ENCODE measurements around the gene HOXA4. TPM values are rescaled to one million over a fixed set of nuclear protein-coding genes. Genes with fewer than 3 reads are reported as not detected.

Gene HOXA4
- total and polyA plus RNA-seq, 2 experiments from 2014 or later = 0.69 to 1.3 TPM

DNA sequence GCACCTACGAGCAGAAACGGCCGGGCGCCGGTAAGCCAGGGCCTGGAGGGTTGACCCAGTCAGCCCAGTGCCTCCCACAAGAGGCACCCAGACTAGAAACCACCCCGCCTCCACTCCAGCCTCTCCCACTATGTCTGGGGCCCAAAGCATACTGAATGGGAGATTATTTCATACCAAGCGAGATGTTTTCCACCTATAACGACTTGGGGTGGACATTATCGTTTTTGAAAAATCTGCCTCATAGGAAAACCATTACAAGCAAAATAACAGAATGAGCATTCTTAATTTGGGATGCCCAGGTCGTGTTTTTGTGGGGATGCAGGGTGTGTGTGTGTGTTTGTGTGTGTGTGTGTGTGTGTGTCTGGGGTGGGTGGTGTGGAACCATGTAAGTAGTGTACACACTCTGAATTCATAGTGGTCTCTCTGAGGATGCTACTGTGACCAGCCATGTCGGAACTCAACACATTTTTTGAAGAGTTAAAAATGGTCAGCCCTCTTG is 15.4 kb upstream of the HOXA4 start:
- Histone ChIP-seq H3K27me3 (peaks cover 96% of the 10 kb centered on the region), H4K20me1 (ENCODE audit: insufficient read depth, poor library complexity, severe bottlenecking) (no peaks in the 10 kb centered on the region), H3K27ac (no peak overlapping the region), H3K9me2 (replicated peaks; ENCODE audit: insufficient read depth) (no peaks in the 10 kb centered on the region), H3K4me1 (ENCODE audit: insufficient read depth) (peaks cover 17% of the 10 kb centered on the region), H3K36me3 (replicated peaks; ENCODE audit: insufficient read depth, low read depth) (no peaks in the 10 kb centered on the region), H3K4me3 (no peak overlapping the region), H2AFZ (no peak overlapping the region), H3K9me3 (ENCODE audit: low read depth) (no peaks in the 10 kb centered on the region), H3K79me2 (no peaks in the 10 kb centered on the region), H3K4me2 (no peak overlapping the region)
- WGBS (ENCODE audit: low lambda C conversion rate, missing lambda C conversion rate) = 71% methylated on average over 11 of the region's 11 CpGs
- no peak for DNase-seq (ENCODE audit: low spot score)
- TF ChIP-seq EZH2 (IDR thresholded peaks at IDR 0.05; ENCODE audit: borderline replicate concordance) = no peak
- TF ChIP-seq CTCF (IDR thresholded peaks at IDR 0.05; ENCODE audit: poor library complexity) = no peak
- no peak for TF ChIP-seq EZH2phosphoT487 (IDR thresholded peaks at IDR 0.05; ENCODE audit: low read depth, severe bottlenecking, unreplicated experiment)

GRCh38 chr7:27145165-27145913 is 14.8 kb upstream of the HOXA4 start:
- Histone ChIP-seq H3K79me2 (no peaks in the 10 kb centered on the region), H3K9me3 (ENCODE audit: low read depth) (no peaks in the 10 kb centered on the region), H3K27me3 (peaks cover 99% of the 10 kb centered on the region), H2AFZ (no peak overlapping the region), H3K36me3 (replicated peaks; ENCODE audit: insufficient read depth, low read depth) (no peaks in the 10 kb centered on the region), H3K4me1 (ENCODE audit: insufficient read depth) (peaks cover 13% of the 10 kb centered on the region), H4K20me1 (ENCODE audit: insufficient read depth, poor library complexity, severe bottlenecking) (no peaks in the 10 kb centered on the region), H3K9me2 (replicated peaks; ENCODE audit: insufficient read depth) (no peaks in the 10 kb centered on the region), H3K4me2 (no peak overlapping the region), H3K4me3 (no peak overlapping the region), H3K27ac (no peak overlapping the region)
- 63% methylated on average over 44 of the region's 47 CpGs for WGBS (ENCODE audit: low lambda C conversion rate, missing lambda C conversion rate)
- DNase-seq (ENCODE audit: low spot score) = no peak
- TF ChIP-seq EZH2phosphoT487 (IDR thresholded peaks at IDR 0.05; ENCODE audit: low read depth, severe bottlenecking, unreplicated experiment) = no peak
- TF ChIP-seq EZH2 (IDR thresholded peaks at IDR 0.05; ENCODE audit: borderline replicate concordance) = no peak
- no peak for TF ChIP-seq CTCF (IDR thresholded peaks at IDR 0.05; ENCODE audit: poor library complexity)

DNA sequence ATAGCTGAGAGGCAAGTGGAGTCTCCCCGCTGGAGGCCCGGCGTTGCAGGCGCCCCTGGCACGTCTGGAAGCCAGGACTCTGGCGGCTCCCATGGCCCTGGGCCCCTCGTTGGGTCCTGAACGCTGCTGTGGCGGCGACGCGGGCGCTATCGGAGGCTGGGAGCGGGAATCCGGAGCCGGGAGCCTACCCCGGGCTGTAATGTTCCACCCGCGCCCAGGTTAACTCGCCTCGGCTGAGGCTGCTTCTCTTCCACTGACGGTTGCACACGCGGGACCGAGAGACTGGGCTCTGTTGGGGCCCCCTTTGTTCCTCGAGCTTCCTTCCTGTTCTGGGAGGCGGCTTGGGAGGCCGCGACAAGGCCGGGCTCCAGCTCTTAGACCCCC is 14.2 kb upstream of the HOXA4 start:
- Histone ChIP-seq H3K9me3 (ENCODE audit: low read depth) (no peaks in the 10 kb centered on the region), H3K4me2 (no peak overlapping the region), H3K79me2 (no peaks in the 10 kb centered on the region), H3K4me1 (ENCODE audit: insufficient read depth) (peaks cover 13% of the 10 kb centered on the region), H3K9me2 (replicated peaks; ENCODE audit: insufficient read depth) (no peaks in the 10 kb centered on the region), H3K27me3 (peaks cover 99% of the 10 kb centered on the region), H2AFZ (no peak overlapping the region), H4K20me1 (ENCODE audit: insufficient read depth, poor library complexity, severe bottlenecking) (no peaks in the 10 kb centered on the region), H3K4me3 (no peak overlapping the region), H3K27ac (no peak overlapping the region), H3K36me3 (replicated peaks; ENCODE audit: insufficient read depth, low read depth) (no peaks in the 10 kb centered on the region)
- DNase-seq (ENCODE audit: low spot score) = no peak
- WGBS (ENCODE audit: low lambda C conversion rate, missing lambda C conversion rate) = 31% methylated on average over 31 of the region's 31 CpGs
- no peak for TF ChIP-seq EZH2phosphoT487 (IDR thresholded peaks at IDR 0.05; ENCODE audit: low read depth, severe bottlenecking, unreplicated experiment)
- TF ChIP-seq EZH2 (IDR thresholded peaks at IDR 0.05; ENCODE audit: borderline replicate concordance) = peak; percentile 34
